Measurements from ENCODE around the gene FNBP1.

Gene FNBP1

DNA sequence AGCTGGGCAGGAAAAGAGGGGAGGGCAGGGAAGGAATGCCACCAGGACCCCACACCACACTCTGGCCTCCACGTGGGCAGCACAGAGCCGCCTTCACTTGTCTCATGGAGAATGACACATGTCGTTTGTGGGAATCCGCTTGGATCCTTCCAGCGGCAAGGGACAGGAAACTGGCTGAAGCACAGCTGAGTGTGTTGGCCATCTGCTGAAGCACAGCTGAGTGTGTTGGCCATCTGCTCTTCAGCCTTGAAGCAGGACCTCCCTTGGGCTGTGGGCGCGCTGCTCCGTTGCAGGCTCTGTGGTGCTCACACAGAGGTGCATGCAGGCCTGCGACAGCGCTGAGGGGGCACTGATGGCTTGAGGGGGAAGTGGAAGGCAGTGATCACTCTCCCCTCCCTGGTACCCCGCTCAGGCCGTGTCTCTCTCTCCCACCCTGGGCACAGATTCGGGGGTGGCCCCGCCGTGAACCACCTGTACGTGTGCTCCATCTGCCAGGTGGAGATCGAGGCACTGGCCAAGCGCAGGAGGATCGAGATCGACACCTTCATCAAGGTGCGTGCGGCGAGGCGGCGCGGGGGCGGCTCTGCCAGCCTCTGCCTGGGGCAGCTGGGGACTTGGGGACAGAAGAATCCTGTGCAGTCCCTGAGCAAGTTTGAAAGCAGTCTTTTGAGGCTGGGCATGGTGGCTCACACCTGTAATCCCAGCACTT is 167.1 kb downstream of the FNBP1 start:
- DNase-seq (ENCODE audit: insufficient read length, low spot score) (peak; percentile 51), FAIRE-seq (no peak)
- TF ChIP-seq CTCF (IDR thresholded peaks at IDR 0.05; ENCODE audit: insufficient read depth, missing control alignments): no peak

DNA sequence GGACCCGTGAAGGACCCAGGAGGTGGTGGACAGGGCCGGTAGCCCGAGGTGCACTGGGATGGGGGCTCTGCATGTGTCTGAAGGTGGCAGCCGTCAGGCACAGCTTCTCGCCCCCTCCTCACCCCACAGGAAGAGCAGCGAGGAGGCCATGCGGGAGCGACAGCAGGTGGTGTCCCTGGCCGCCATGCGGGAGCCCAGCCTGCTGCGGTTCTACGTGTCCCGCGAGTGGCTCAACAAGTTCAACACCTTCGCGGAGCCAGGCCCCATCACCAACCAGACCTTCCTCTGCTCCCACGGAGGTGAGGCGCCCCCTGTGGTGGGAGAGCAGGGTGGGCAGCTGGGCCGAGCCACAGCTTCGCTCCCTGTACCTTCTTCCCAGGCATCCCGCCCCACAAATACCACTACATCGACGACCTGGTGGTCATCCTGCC is 167.8 kb downstream of the FNBP1 start:
- TF ChIP-seq CTCF (IDR thresholded peaks at IDR 0.05; ENCODE audit: insufficient read depth, missing control alignments): no peak
- no peak for FAIRE-seq
- no peak for DNase-seq (ENCODE audit: insufficient read length, low spot score)

DNA sequence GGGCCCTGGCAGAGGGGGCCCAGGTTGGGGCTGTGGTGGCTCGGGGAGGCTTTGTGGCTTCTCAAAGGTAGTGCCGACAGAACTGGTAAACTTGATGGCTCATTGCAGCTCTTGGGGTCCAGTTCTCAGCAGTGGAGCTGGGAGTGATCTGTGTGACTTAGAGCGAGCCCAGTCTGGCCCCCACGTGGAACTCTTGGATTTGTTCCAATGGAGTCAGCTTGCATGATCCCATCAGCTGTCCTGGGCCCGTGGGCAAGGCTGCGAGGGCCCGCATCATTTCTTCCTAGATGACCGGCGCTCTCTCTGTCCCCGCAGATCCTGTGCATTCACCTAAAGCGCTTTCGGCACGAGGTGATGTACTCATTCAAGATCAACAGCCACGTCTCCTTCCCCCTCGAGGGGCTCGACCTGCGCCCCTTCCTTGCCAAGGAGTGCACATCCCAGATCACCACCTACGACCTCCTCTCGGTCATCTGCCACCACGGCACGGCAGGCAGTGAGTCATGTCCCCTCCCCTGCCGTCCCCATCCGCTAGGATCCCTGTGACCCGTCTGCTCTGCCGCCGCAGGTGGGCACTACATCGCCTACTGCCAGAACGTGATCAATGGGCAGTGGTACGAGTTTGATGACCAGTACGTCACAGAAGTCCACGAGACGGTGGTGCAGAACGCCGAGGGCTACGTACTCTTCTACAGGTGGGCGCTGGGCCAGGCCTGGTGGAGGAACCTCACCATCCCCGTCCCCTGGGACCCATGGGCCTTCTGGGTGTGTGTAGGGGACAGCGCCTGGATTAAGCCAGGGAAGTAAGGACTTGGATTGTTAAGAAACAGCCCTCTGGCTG is 168.5 kb downstream of the FNBP1 start:
- TF ChIP-seq CTCF (IDR thresholded peaks at IDR 0.05; ENCODE audit: insufficient read depth, missing control alignments): no peak
- no peak for DNase-seq (ENCODE audit: insufficient read length, low spot score)
- FAIRE-seq: no peak

- DNase-seq (ENCODE audit: insufficient read length, low spot score): no peak
- no peak for TF ChIP-seq CTCF (IDR thresholded peaks at IDR 0.05; ENCODE audit: insufficient read depth, missing control alignments)
Observed at GRCh38 chr9:129873563-129874190, 169.3 kb downstream of the FNBP1 start.

DNA sequence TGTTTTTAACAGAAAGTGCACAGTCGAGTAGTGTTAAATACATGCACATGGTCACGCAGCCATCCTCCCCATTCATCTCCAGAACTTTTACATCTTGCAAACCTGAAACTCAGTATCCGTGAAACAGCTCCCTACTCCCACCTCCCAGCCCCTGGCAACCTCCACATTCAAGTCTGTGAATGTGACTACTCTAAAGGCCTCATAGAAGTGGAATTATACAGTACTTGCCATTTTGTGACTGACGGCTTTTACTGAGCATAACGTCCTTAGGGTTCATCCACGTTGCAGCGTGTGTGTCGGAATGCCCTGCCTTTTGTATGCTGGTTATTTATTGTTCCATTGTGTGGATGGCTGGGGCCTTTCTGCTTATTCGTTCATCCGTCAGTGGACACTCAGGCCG is 171.9 kb downstream of the FNBP1 start:
- TF ChIP-seq CTCF (IDR thresholded peaks at IDR 0.05; ENCODE audit: insufficient read depth, missing control alignments): no peak
- no peak for DNase-seq (ENCODE audit: insufficient read length, low spot score)
- no peak for FAIRE-seq

More at GRCh38 chr9:129873563-129874190, 169.3 kb downstream of the FNBP1 start:
- FAIRE-seq: no peak

DNA sequence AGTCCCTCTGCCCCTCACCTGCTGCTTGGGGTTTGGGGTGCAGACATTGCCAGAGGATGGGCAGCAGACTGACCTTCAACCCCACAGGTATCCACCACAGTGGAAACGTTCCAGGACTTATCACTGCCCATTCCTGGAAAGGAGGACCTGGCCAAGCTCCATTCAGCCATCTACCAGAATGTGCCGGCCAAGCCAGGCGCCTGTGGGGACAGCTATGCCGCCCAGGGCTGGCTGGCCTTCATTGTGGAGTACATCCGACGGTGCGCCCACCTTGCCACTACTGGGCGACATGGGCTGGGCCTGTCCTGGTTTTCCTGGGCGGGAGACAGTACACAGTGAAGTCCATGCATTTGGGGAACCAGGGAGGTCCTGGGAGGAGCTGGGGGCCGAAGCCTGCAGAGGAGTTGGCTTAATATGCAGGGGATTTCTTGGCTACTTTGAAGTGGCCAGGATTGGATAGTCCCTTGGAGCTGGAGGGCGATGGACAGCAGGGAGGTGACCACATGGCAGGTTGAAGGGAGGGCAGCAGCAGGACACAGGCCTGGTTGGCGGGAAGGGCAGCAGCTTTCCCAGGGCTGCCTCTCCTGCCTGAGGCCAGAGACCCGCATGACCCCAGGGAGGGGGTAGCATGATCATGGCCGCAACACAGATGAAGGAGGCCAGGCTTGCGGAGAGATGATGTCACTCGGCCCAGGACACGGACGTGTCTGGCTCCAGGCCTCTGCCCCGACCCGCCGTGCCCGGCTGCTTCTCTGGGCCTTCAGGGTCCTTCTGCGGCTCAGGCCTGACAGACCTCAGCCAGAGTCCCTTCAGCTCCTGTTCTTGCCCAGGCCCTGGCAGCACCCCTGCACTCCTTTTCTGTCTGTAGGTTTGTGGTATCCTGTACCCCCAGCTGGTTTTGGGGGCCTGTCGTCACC is 173.1 kb downstream of the FNBP1 start:
- FAIRE-seq (no peak), DNase-seq (ENCODE audit: insufficient read length, low spot score) (no peak)
- TF ChIP-seq CTCF (IDR thresholded peaks at IDR 0.05; ENCODE audit: insufficient read depth, missing control alignments): no peak

Data from D721Med (cell line).